Upper lobe of right lung (tissue), 1 donor: ENCODE data around the gene ADGRV1. TPM values are rescaled to one million over a fixed set of nuclear protein-coding genes. Genes with fewer than 3 reads are reported as not detected.

Source experiments
- ATAC-seq: fragments of 200-7000 bp; cut with Tn5 transposase; one replicate; pipeline ENCODE4 v1.9.1; 2020; ENCODE audit warnings: mild to moderate bottlenecking, moderate library complexity
- DNase-seq: peaks from one replicate; pipeline ENCODE4 v3.0.0-alpha.2; 2020
- H3K27ac ChIP-seq: fragments of 200-600 bp; one replicate; pipeline ENCODE4 v1.8.0; 2022
- H3K27me3 ChIP-seq: fragments of 200-600 bp; one replicate; pipeline ENCODE4 v1.8.0; 2022; ENCODE audit warnings: mild to moderate bottlenecking
- H3K36me3 ChIP-seq: fragments of 200-600 bp; one replicate; pipeline ENCODE4 v1.8.0; 2022
- H3K4me1 ChIP-seq: fragments of 200-600 bp; one replicate; pipeline ENCODE4 v1.8.0; 2022
- H3K4me3 ChIP-seq: fragments of 200-600 bp; one replicate; pipeline ENCODE4 v1.8.0; 2022; ENCODE audit warnings: mild to moderate bottlenecking
- H3K9me3 ChIP-seq: fragments of 200-600 bp; one replicate; pipeline ENCODE4 v1.8.0; 2022
- intact Hi-C: fragments of 100-400 bp; cut with DNase I; formaldehyde crosslinking; loops from one replicate; pipeline ENCODE4 v1.11.0; 2022
- total RNA-seq: library from RNA; stranded (reverse); fragmentation: NEBNext Ultra II Directional; extraction: Animal tissue kit (Norgen Biotek cat#: 25700); gene quantifications from one replicate; pipeline ENCODE4 v1.2.1, GENCODE V29; 2021
- TF ChIP-seq, protein P1 (sequence below): fragments of 200-600 bp; IDR thresholded peaks from one replicate; pipeline ENCODE4 v1.8.0; 2022; ENCODE audit warnings: antibody characterized with exemption
- donor health status: DM: no; HTN: yes; CAD: no; lungs with severe emphysema.

ADGRV1 gene
- total RNA-seq, 1 donor from 2014 or later, result 47.1 TPM

DNA sequence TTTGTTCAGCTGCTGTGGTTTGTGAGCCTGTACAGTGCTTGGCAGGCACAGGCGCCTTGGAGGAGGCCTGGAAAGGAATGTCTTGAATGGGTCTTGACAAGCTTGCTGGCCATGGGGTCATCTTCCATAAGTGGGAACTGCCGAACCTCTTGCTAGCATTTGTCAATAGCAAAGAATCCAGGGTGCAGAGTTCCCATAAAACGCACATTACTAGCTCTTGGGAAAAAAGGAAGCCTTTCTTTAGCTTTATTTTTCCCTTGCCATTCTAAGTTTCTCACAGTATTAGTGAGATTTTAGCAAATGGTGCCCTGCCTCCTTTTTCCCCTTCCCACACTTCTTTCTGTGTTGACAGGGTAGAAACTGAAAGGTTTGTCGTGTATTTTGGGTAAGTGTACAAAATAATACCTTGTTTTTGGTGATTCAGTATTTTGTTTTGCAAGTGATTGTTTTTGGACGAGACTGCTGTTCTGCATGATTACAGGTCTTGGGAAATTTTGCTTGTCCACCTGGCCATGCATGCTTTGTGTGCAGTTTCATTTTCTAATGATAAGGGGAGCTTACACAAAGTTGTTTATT, 82.0 kb downstream of the ADGRV1 start:
- Histone ChIP-seq H3K27me3 (no peaks in the 10 kb centered on the region), H3K9me3 (no peaks in the 10 kb centered on the region), H3K4me3 (no peak overlapping the region), H3K27ac (no peak overlapping the region), H3K36me3 (no peaks in the 10 kb centered on the region), H3K4me1 (no peaks in the 10 kb centered on the region)
- intact Hi-C loops, result no loop called here
- ATAC-seq (peak; percentile 53), DNase-seq (no peak)
- TF ChIP-seq, protein P1, sequence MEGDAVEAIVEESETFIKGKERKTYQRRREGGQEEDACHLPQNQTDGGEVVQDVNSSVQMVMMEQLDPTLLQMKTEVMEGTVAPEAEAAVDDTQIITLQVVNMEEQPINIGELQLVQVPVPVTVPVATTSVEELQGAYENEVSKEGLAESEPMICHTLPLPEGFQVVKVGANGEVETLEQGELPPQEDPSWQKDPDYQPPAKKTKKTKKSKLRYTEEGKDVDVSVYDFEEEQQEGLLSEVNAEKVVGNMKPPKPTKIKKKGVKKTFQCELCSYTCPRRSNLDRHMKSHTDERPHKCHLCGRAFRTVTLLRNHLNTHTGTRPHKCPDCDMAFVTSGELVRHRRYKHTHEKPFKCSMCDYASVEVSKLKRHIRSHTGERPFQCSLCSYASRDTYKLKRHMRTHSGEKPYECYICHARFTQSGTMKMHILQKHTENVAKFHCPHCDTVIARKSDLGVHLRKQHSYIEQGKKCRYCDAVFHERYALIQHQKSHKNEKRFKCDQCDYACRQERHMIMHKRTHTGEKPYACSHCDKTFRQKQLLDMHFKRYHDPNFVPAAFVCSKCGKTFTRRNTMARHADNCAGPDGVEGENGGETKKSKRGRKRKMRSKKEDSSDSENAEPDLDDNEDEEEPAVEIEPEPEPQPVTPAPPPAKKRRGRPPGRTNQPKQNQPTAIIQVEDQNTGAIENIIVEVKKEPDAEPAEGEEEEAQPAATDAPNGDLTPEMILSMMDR, result no peak

- Histone ChIP-seq H3K4me3 (no peak overlapping the region), H3K27me3 (no peaks in the 10 kb centered on the region), H3K4me1 (no peaks in the 10 kb centered on the region), H3K9me3 (no peaks in the 10 kb centered on the region), H3K27ac (no peak overlapping the region), H3K36me3 (no peaks in the 10 kb centered on the region)
- intact Hi-C loops, result no loop called here
- TF ChIP-seq, protein P1, result no peak
- DNase-seq, result no peak
- no peak for ATAC-seq
Measured at GRCh38 chr5:90641528-90641927, 82.9 kb downstream of the ADGRV1 start.

GRCh38 chr5:90642706-90643229, 84.2 kb downstream of the ADGRV1 start:
- Histone ChIP-seq H3K4me1 (no peaks in the 10 kb centered on the region), H3K27ac (no peak overlapping the region), H3K36me3 (no peaks in the 10 kb centered on the region), H3K4me3 (no peak overlapping the region), H3K27me3 (no peaks in the 10 kb centered on the region), H3K9me3 (no peaks in the 10 kb centered on the region)
- intact Hi-C loops, result no loop called here
- ATAC-seq (no peak), DNase-seq (no peak)
- TF ChIP-seq, protein P1, result no peak

DNA sequence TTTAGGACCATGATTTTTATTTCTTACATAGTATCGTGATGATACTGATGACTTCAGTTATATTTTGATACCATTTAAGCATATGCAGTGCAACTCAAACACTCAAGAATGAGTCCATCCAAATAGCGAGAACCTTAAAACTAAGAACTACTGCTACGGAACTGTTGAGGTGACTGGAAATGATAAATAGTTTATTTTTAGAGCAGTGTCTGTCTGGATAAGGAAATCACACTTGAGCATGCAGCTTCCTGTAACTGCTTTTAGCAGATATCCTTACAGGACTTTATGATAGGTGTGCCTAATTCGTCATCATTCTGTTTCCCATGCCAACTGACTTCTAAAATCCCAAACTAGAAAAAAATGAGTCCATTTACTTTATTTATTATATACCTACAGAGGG, 85.5 kb downstream of the ADGRV1 start:
- TF ChIP-seq, protein P1, result no peak
- intact Hi-C loops, result no loop called here
- Histone ChIP-seq H3K27ac (no peak overlapping the region), H3K9me3 (no peaks in the 10 kb centered on the region), H3K36me3 (no peaks in the 10 kb centered on the region), H3K27me3 (no peaks in the 10 kb centered on the region), H3K4me3 (no peak overlapping the region), H3K4me1 (no peaks in the 10 kb centered on the region)
- DNase-seq, result no peak
- no peak for ATAC-seq

DNA sequence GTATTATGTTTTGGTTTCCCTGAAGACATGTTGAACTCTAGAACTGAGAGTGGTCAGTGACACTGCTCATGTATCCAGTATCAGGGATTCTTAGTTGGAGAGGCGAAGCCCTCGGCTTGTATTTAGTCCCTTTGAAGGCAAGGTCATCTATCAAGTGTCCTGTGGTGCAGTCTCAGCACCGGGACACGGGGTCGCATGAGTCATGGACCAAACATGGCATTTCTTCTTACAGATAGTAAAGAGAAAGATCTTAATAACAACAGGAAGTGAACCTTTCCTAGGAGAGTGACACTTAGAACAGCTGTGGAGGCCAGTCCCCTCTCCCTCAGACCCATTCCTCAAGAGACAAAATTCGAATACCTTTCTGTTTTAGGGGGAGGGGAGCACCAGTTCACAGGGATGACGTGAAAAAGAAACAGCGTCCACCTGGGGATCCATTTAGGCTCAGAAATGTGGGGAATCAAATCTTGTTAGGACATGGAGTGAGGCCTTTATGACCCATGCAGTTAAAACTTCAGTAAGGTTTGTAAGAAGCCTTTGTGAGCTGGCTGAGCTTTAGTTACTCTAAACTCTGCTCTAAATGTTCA, 86.5 kb downstream of the ADGRV1 start:
- no peaks in the 10 kb centered on the region for H3K27me3 ChIP-seq
- no peak for ATAC-seq

More for the DNA sequence above, 86.5 kb downstream of the ADGRV1 start:
- TF ChIP-seq, protein P1, result no peak
- Histone ChIP-seq H3K4me3 (no peak overlapping the region), H3K36me3 (no peaks in the 10 kb centered on the region), H3K27ac (no peak overlapping the region), H3K4me1 (no peaks in the 10 kb centered on the region), H3K9me3 (no peaks in the 10 kb centered on the region)
- intact Hi-C loops, result no loop called here
- no peak for DNase-seq
